Prostate gland (tissue), 2 donors: ENCODE results near the gene TMEM151A.

Experiments
- POLR2A ChIP-seq: fragments of 450-650 bp; IDR thresholded peaks from one replicate; pipeline ENCODE4 v1.6.1; 2016; ENCODE audit warnings: antibody characterized with exemption, mild to moderate bottlenecking
- TF ChIP-seq, protein P1 (sequence below), 4 experiments: fragments of 200-600 bp in 2 of 4; fragments of 450-650 bp in 2 of 4; sonication (generic) in 2 of 4; IDR thresholded peaks; 1 replicate in 3 of 4; 2 replicates in 1 of 4; pipeline ENCODE4 v1.5.1; 2016 to 2019; ENCODE audit warnings: antibody characterized with exemption in 4 of 4, mild to moderate bottlenecking in 2 of 4, moderate library complexity in 2 of 4

DNA sequence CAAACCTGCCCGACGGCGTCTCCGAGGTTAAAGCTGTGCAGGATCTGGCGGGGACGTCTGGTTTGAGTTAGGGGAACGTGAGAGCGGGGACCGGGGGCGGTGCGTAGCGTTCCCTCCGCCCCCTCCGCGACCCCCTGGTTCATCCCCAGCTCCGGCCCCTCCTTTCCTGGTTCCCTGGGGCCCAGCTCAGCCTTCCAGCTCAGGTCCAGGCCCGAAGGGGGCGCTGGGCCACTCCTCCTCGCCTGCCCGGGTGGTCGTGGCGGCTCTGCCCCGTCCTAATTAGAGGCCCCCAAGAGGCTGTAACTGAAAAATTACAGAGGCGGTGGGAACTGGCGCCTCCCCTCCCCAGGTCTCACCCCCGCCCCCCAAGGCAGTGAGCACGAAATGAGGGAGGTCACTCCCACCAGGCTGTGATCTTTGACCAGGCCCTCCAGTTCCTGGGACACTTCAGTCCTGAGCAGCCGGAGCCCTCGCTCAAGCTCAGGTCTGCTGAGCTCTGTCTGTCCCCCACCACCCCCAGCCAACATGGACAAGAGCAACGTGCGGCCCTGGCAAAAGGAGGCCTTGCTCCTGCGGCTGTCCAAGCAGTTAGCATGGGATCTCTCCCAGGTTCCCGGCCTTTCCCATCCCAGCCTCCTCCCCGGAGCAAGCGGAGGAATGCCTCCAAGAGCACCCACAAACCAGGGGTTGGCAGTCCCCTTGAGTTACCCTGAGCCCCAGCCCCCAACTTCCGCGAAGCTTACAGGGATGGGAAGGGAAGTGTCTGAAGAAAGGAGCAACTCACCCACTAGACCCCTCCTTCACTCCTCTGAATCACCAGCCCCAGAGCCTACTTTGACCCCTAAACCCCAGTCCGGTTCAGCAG lies 21.9 kb downstream of the TMEM151A start:
- TF ChIP-seq, protein P1, sequence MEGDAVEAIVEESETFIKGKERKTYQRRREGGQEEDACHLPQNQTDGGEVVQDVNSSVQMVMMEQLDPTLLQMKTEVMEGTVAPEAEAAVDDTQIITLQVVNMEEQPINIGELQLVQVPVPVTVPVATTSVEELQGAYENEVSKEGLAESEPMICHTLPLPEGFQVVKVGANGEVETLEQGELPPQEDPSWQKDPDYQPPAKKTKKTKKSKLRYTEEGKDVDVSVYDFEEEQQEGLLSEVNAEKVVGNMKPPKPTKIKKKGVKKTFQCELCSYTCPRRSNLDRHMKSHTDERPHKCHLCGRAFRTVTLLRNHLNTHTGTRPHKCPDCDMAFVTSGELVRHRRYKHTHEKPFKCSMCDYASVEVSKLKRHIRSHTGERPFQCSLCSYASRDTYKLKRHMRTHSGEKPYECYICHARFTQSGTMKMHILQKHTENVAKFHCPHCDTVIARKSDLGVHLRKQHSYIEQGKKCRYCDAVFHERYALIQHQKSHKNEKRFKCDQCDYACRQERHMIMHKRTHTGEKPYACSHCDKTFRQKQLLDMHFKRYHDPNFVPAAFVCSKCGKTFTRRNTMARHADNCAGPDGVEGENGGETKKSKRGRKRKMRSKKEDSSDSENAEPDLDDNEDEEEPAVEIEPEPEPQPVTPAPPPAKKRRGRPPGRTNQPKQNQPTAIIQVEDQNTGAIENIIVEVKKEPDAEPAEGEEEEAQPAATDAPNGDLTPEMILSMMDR (IDR thresholded peaks at IDR 0.05), result no peak
- TF ChIP-seq POLR2A, result no peak
